GM12873 (cell line): ENCODE data around the gene KRTAP2-2.

Experiments used
- CTCF ChIP-seq: IDR thresholded peaks from 2 replicates; pipeline ENCODE4 v1.5.1; 2012; ENCODE audit warnings: low read depth, mild to moderate bottlenecking, moderate library complexity, low read length, control low read depth; ENCODE audit not compliant: insufficient read depth; ENCODE audit errors: missing control alignments

Gene KRTAP2-2

GRCh38 chr17:41016578-41017215 is 38.3 kb downstream of the KRTAP2-2 start:
- TF ChIP-seq CTCF = no peak

GRCh38 chr17:41015454-41015853 is 39.6 kb downstream of the KRTAP2-2 start:
- no peak for TF ChIP-seq CTCF

GRCh38 chr17:41013606-41014005 is 41.4 kb downstream of the KRTAP2-2 start:
- no peak for TF ChIP-seq CTCF

- TF ChIP-seq CTCF = no peak
These were observed 41.8 kb downstream of the KRTAP2-2 start for GRCh38 chr17:41013181-41013580.

DNA sequence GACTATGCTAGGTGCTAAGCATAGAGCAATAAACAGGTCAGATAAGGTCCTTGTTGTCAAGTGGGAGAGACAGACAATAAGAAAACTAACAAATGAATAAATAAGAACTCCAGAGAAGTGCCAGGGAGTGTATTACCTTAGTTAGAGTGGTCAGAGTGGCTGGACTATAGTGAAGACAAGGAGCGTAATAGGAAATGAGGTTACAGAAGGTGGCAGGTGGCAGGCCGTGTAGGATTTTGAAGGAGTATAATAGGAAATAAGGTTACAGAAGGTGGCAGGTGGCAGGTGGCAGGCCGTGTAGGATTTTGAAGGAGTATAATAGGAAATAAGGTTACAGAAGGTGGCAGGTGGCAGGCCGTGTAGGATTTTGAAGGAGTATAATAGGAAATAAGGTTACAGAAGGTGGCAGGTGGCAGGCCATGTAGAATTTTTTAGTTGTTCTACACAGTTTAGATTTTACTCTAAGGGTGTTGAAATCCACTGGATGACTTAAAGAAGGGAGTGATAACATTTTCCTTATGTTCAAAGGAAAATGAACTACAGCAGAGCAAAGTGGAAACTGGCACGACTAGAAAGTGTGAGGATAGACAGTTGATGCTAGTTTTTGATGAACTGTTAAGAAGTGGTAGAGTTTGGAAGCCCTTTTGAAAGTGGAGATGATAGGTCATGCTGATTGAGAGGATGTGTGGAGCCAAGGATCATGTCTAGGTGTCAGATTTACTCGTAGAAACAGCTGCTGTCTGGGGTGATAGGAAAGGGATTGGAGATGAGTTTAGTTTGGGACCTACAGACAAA is 42.5 kb downstream of the KRTAP2-2 start:
- no peak for TF ChIP-seq CTCF

GRCh38 chr17:41010441-41010840 is 44.6 kb downstream of the KRTAP2-2 start:
- no peak for TF ChIP-seq CTCF

DNA sequence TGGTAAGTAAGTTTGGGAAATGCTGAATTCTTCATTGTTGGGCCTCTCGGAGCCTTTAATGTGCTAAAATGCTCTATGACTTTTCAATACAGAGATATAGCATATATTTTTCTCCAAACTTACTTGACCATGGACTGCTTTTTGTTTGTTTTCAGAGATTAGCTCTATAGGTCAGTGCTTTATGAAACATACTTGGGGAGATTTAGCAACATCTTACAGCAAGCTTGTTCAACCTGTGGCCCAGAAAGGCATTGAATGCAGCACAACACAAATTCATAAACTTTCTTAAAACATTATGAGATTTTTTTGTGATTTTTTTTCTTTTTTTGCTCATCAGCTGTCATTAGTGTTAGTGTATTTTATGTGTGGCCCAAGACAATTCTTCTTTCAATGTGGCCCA is 45.1 kb downstream of the KRTAP2-2 start:
- TF ChIP-seq CTCF = no peak
